Fibroblast of lung (primary cell): ENCODE results near the gene PLEKHM2. TPM values are rescaled to one million over a fixed set of nuclear protein-coding genes. Genes with fewer than 3 reads are reported as not detected.

Source experiments
- DNase-seq, 2 donors: peaks; one replicate each; pipeline versions ENCODE4 v3.0.0 to v3.0.0-alpha.2; 2010; ENCODE audit warnings: low read depth in 2 of 2
- H2AFZ ChIP-seq: 2 replicates; pipeline ENCODE4 v1.5.1; 2012; ENCODE audit warnings: low read length, control low read depth, inconsistent platforms
- H3K27ac ChIP-seq: 2 replicates; pipeline ENCODE4 v1.5.1; 2011; ENCODE audit warnings: low read length, control low read depth; ENCODE audit not compliant: insufficient read depth
- H3K27me3 ChIP-seq: 2 replicates; pipeline ENCODE4 v1.5.1; 2011; ENCODE audit warnings: mild to moderate bottlenecking, low read length; ENCODE audit not compliant: control insufficient read depth, insufficient read depth
- H3K36me3 ChIP-seq: 2 replicates; pipeline ENCODE4 v1.5.1; 2011; ENCODE audit warnings: low read length; ENCODE audit not compliant: control insufficient read depth, insufficient read depth
- H3K4me1 ChIP-seq: 2 replicates; pipeline ENCODE4 v1.5.1; 2011; ENCODE audit warnings: low read length; ENCODE audit not compliant: control insufficient read depth, insufficient read depth; ENCODE audit errors: extremely low read depth
- H3K4me2 ChIP-seq: 2 replicates; pipeline ENCODE4 v1.5.1; 2011; ENCODE audit warnings: low read length, control low read depth; ENCODE audit not compliant: insufficient read depth; ENCODE audit errors: extremely low read depth
- H3K4me3 ChIP-seq, 4 experiments: fragments of 200-600 bp in 1 of 4; sonication (generic) in 1 of 4; replicated peaks in 1 of 4; 2 replicates each; pipeline ENCODE4 v1.5.1; 2011 to 2016; ENCODE audit warnings: low read length in 4 of 4, low read depth in 3 of 4, mild to moderate bottlenecking in 3 of 4, control low read depth in 2 of 4, inconsistent platforms in 1 of 4, mixed read lengths in 1 of 4; ENCODE audit not compliant: insufficient read depth in 1 of 4; ENCODE audit errors: control extremely low read depth in 1 of 4
- H3K79me2 ChIP-seq: 2 replicates; pipeline ENCODE4 v1.5.1; 2012; ENCODE audit warnings: mild to moderate bottlenecking, low read length, inconsistent platforms; ENCODE audit not compliant: control insufficient read depth, insufficient read depth
- H3K9ac ChIP-seq: 2 replicates; pipeline ENCODE4 v1.5.1; 2011; ENCODE audit warnings: mild to moderate bottlenecking, low read length, control low read depth; ENCODE audit not compliant: insufficient read depth
- H3K9me3 ChIP-seq: 2 replicates; pipeline ENCODE4 v1.5.1; 2012; ENCODE audit warnings: low read depth, low read length; ENCODE audit not compliant: control insufficient read depth, insufficient read depth
- H4K20me1 ChIP-seq: 2 replicates; pipeline ENCODE4 v1.5.1; 2011; ENCODE audit warnings: low read length; ENCODE audit not compliant: control insufficient read depth, insufficient read depth; ENCODE audit errors: extremely low read depth
- EZH2 ChIP-seq: IDR thresholded peaks from 2 replicates; pipeline ENCODE4 v1.5.1; 2012; ENCODE audit warnings: low read length, control low read depth, mild to moderate bottlenecking; ENCODE audit errors: missing control alignments
- polyA plus RNA-seq, 2 donors: library from polyadenylated mRNA; depleted of rRNA in 1 of 2; stranded (reverse) in 1 of 2; unstranded in 1 of 2; fragments of >200 nt; gene quantifications; 2 replicates each; pipeline ENCODE4 v1.2.1, GENCODE V29; 2011 to 2012; ENCODE audit warnings: missing spikeins in 1 of 2
- total RNA-seq: library from RNA; depleted of rRNA; stranded (reverse); fragments of >200 nt; gene quantifications from 2 replicates; pipeline ENCODE4 v1.2.1, GENCODE V29; 2014
- TF ChIP-seq, protein P1 (sequence below), 2 donors: IDR thresholded peaks in 1 of 2; conservative IDR thresholded peaks in 1 of 2; 1 replicate in 1 of 2; 2 replicates in 1 of 2; pipeline ENCODE4 v1.5.1; 2011 to 2012; ENCODE audit warnings: low read length in 2 of 2, control low read depth in 1 of 2, inconsistent platforms in 1 of 2, low read depth in 1 of 2, mild to moderate bottlenecking in 1 of 2

Gene PLEKHM2
- total and polyA plus RNA-seq, 2 donors (not counting 1 experiment from before 2014, with no cell fraction given), result 27.3 to 94.6 TPM

DNA sequence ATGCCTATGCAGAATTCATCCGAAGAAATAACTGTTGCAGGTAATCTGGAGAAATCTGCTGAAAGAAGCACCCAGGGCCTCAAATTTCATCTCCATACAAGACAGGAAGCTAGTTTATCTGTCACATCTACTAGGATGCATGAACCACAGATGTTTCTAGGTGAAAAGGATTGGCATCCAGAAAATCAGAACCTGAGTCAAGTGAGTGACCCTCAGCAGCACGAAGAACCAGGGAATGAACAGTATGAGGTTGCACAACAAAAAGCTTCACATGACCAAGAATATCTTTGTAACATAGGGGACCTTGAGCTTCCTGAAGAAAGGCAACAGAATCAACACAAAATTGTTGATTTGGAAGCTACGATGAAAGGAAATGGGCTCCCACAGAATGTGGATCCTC lies 24.0 kb upstream of the PLEKHM2 start:
- no peak overlapping the region for H3K4me3 ChIP-seq
- no peak overlapping the region for H3K27ac ChIP-seq
- no peaks in the 10 kb centered on the region for H3K79me2 ChIP-seq
- TF ChIP-seq, protein P1, sequence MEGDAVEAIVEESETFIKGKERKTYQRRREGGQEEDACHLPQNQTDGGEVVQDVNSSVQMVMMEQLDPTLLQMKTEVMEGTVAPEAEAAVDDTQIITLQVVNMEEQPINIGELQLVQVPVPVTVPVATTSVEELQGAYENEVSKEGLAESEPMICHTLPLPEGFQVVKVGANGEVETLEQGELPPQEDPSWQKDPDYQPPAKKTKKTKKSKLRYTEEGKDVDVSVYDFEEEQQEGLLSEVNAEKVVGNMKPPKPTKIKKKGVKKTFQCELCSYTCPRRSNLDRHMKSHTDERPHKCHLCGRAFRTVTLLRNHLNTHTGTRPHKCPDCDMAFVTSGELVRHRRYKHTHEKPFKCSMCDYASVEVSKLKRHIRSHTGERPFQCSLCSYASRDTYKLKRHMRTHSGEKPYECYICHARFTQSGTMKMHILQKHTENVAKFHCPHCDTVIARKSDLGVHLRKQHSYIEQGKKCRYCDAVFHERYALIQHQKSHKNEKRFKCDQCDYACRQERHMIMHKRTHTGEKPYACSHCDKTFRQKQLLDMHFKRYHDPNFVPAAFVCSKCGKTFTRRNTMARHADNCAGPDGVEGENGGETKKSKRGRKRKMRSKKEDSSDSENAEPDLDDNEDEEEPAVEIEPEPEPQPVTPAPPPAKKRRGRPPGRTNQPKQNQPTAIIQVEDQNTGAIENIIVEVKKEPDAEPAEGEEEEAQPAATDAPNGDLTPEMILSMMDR (conservative IDR thresholded peaks at IDR 0.05 in 1 of 2, IDR thresholded peaks at IDR 0.05 in 1 of 2; ENCODE audit: low read depth in 1 of 2, low read length in 2 of 2), result no peak
- no peak for TF ChIP-seq EZH2
- H3K4me1 ChIP-seq, result no peaks in the 10 kb centered on the region
- H4K20me1 ChIP-seq, result no peaks in the 10 kb centered on the region
- peaks cover 8% of the 10 kb centered on the region for H3K36me3 ChIP-seq
- H3K4me2 ChIP-seq, result no peak overlapping the region
- no peak overlapping the region for H2AFZ ChIP-seq
- H3K27me3 ChIP-seq, result no peaks in the 10 kb centered on the region
- no peak overlapping the region for H3K9ac ChIP-seq
- DNase-seq, result no peak
- no peaks in the 10 kb centered on the region for H3K9me3 ChIP-seq

DNA sequence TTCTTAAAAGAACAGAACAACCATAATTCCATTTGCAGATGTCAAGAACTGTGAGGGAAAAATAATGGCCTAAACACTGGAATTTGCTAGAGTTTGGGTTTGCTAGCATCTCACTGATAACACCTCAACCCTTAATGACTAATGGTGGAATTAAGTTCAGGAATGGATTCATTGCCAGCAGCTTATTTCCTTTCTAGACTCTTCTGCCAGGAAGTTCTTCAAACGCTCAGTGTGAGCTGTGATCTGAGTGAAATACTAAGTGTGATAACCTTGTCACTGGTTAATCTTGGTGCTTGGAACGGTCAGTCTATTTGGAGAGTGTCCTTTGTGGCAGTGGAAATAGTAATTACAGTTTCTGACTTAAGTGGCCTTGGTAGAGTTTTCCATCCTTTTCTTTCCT lies 21.6 kb upstream of the PLEKHM2 start:
- H3K79me2 ChIP-seq, result no peaks in the 10 kb centered on the region
- H3K27me3 ChIP-seq, result no peaks in the 10 kb centered on the region
- H3K9ac ChIP-seq, result no peak overlapping the region
- no peak overlapping the region for H3K4me2 ChIP-seq
- H2AFZ ChIP-seq, result no peak overlapping the region
- peaks cover 8% of the 10 kb centered on the region for H3K36me3 ChIP-seq
- no peaks in the 10 kb centered on the region for H3K4me1 ChIP-seq
- no peak for DNase-seq
- no peak overlapping the region for H3K27ac ChIP-seq
- no peak overlapping the region for H3K4me3 ChIP-seq
- TF ChIP-seq, protein P1 (conservative IDR thresholded peaks at IDR 0.05 in 1 of 2, IDR thresholded peaks at IDR 0.05 in 1 of 2; ENCODE audit: low read depth in 1 of 2, low read length in 2 of 2), result no peak
- no peak for TF ChIP-seq EZH2
- H4K20me1 ChIP-seq, result no peaks in the 10 kb centered on the region
- no peaks in the 10 kb centered on the region for H3K9me3 ChIP-seq

DNA sequence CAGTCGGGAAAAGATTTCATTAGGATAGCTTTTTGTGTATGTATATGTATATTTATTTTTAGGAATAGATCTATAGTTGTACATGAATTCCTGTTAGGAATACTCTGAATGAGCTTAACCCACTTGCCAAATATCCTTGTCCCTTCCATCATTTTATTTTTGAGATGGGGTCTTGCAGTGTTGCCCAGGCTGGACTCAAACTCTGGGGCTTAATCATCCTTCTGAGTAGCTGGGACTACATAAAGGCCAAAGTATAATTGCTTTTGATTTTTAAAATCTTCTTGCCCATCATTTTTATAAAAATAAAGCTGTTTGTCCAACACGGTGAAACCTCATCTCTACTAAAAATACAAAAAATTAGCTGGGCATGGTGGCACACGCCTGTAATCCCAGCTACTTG lies 20.2 kb upstream of the PLEKHM2 start:
- no peak for DNase-seq
- no peak overlapping the region for H2AFZ ChIP-seq
- H3K27ac ChIP-seq, result no peak overlapping the region
- no peak overlapping the region for H3K4me2 ChIP-seq
- no peaks in the 10 kb centered on the region for H3K9me3 ChIP-seq
- no peaks in the 10 kb centered on the region for H4K20me1 ChIP-seq
- H3K4me3 ChIP-seq, result no peak overlapping the region
- TF ChIP-seq EZH2, result no peak
- TF ChIP-seq, protein P1 (conservative IDR thresholded peaks at IDR 0.05 in 1 of 2, IDR thresholded peaks at IDR 0.05 in 1 of 2; ENCODE audit: low read depth in 1 of 2, low read length in 2 of 2), result no peak
- no peaks in the 10 kb centered on the region for H3K4me1 ChIP-seq
- peaks cover 8% of the 10 kb centered on the region for H3K36me3 ChIP-seq
- H3K79me2 ChIP-seq, result no peaks in the 10 kb centered on the region
- no peak overlapping the region for H3K9ac ChIP-seq
- no peaks in the 10 kb centered on the region for H3K27me3 ChIP-seq
